ENCODE measurements around the gene PGBD1.

DNA sequence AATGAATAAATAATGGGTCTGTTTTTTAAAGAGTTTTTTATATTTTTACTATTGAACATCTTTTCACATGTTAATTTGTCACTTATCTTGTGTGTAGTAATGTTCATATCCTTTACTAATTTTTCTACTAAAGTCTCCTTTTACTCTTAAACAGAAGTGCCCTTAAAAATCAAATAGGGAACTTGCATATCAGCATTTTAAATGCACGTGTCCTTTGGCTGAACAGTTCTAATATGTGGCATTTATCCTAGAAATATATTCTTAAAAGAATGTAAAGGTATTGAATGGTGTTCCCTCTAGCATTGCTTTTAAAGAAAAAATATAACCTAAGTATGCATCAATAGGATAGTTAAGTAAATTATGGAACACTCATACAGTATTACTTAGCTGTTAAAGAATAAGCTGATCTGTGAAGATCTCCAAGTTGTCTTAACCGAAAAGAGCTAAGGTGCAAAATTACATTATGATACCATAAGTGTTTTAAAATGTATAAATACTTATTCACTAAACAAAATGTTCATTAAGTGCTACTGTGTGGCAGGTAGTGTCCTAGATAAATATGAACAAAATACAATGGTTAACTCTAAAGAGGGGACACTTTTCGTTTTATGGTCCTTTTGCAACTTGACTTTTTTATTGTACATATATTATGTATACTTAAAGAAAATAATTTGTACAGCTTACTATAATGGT, 631 bp upstream of the PGBD1 start:
- TF ChIP-seq GATA2 (IDR thresholded peaks at IDR 0.05; ENCODE audit: low read depth, low read length) (no peak), GATA3 (IDR thresholded peaks at IDR 0.05; ENCODE audit: low read depth, low read length) (no peak)

Data from SH-SY5Y (cell line).